Ishikawa (cell line): ENCODE measurements around the gene DKK3.

Experiments used
- CEBPB ChIP-seq: IDR thresholded peaks from 2 replicates; pipeline ENCODE4 v1.6.1; 2012
- CREB1 ChIP-seq: IDR thresholded peaks from 2 replicates; pipeline ENCODE4 v1.6.1; 2012; ENCODE audit warnings: low read depth
- EGR1 ChIP-seq: IDR thresholded peaks from 2 replicates; pipeline ENCODE4 v1.6.1; 2012
- EP300 ChIP-seq: IDR thresholded peaks from 2 replicates; pipeline ENCODE4 v1.6.1; 2012; ENCODE audit warnings: borderline replicate concordance
- FOXM1 ChIP-seq: IDR thresholded peaks from 2 replicates; pipeline ENCODE4 v1.6.1; 2012; ENCODE audit warnings: low read depth, borderline replicate concordance
- RAD21 ChIP-seq: IDR thresholded peaks from 2 replicates; pipeline ENCODE4 v1.6.1; 2012; ENCODE audit warnings: low read depth
- REST ChIP-seq: IDR thresholded peaks from 2 replicates; pipeline ENCODE4 v1.6.1; 2012; ENCODE audit warnings: low read depth, mild to moderate bottlenecking
- TAF1 ChIP-seq: IDR thresholded peaks from 2 replicates; pipeline ENCODE4 v1.6.1; 2012; ENCODE audit warnings: low read depth, mild to moderate bottlenecking
- TEAD4 ChIP-seq: IDR thresholded peaks from 2 replicates; pipeline ENCODE4 v1.6.1; 2012
- YY1 ChIP-seq: IDR thresholded peaks from 2 replicates; pipeline ENCODE4 v1.6.1; 2012; ENCODE audit warnings: low read depth
- ZBTB7A ChIP-seq: IDR thresholded peaks from 2 replicates; pipeline ENCODE4 v1.6.1; 2012; ENCODE audit warnings: low read depth
- TF ChIP-seq, protein P1 (sequence below): IDR thresholded peaks from 2 replicates; pipeline ENCODE4 v1.6.1; 2012
- TF ChIP-seq, protein P2 (sequence below): IDR thresholded peaks from 2 replicates; pipeline ENCODE4 v1.6.1; 2012

- TF ChIP-seq EP300 (no peak), EGR1 (no peak), REST (no peak), CREB1 (no peak), CEBPB (no peak), ZBTB7A (no peak), TAF1 (no peak), TEAD4 (no peak), FOXM1 (no peak), RAD21 (no peak), YY1 (no peak)
- TF ChIP-seq, protein P1, sequence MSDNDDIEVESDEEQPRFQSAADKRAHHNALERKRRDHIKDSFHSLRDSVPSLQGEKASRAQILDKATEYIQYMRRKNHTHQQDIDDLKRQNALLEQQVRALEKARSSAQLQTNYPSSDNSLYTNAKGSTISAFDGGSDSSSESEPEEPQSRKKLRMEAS, result no peak
- TF ChIP-seq, protein P2, sequence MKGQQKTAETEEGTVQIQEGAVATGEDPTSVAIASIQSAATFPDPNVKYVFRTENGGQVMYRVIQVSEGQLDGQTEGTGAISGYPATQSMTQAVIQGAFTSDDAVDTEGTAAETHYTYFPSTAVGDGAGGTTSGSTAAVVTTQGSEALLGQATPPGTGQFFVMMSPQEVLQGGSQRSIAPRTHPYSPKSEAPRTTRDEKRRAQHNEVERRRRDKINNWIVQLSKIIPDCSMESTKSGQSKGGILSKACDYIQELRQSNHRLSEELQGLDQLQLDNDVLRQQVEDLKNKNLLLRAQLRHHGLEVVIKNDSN, result no peak
Measured at GRCh38 chr11:11981364-11981763, 27.1 kb downstream of the DKK3 start.
